Natural killer cell (primary cell): Measurements from ENCODE around the gene ERFE. TPM values are rescaled to one million over a fixed set of nuclear protein-coding genes. Genes with fewer than 3 reads are reported as not detected.

ENCODE experiments used
- ATAC-seq, 3 donors: fragments of 150-1000 bp in 2 of 3; fragments of 200-7000 bp in 1 of 3; cut with Tn5 transposase; 1 replicate in 1 of 3; 2 replicates in 2 of 3; pipeline ENCODE4 v1.10.0; 2021; ENCODE audit warnings: mild to moderate bottlenecking in 2 of 3, moderate library complexity in 2 of 3
- DNase-seq, 2 donors: peaks; one replicate each; pipeline versions ENCODE4 v3.0.0 to v3.0.0-alpha.2; 2013 to 2021; ENCODE audit warnings: mixed read lengths in 1 of 2
- H3K27ac ChIP-seq: one replicate; pipeline ENCODE4 v1.5.1; 2013; ENCODE audit warnings: mild to moderate bottlenecking, low read length
- H3K27me3 ChIP-seq: one replicate; pipeline ENCODE4 v1.6.1; 2013; ENCODE audit warnings: low read length; ENCODE audit not compliant: control insufficient read depth, insufficient read depth
- H3K36me3 ChIP-seq: one replicate; pipeline ENCODE4 v1.6.1; 2013; ENCODE audit warnings: low read length; ENCODE audit not compliant: control insufficient read depth, insufficient read depth
- H3K4me1 ChIP-seq: one replicate; pipeline ENCODE4 v1.6.1; 2013; ENCODE audit warnings: low read length; ENCODE audit not compliant: control insufficient read depth, insufficient read depth
- H3K4me3 ChIP-seq: one replicate; pipeline ENCODE4 v1.5.1; 2013; ENCODE audit warnings: low read length
- H3K9me3 ChIP-seq: one replicate; pipeline ENCODE4 v1.6.1; 2013; ENCODE audit warnings: low read length; ENCODE audit not compliant: control insufficient read depth, insufficient read depth
- H3K27ac Mint-ChIP-seq, 2 donors: one replicate each; pipeline ENCODE4 v1.8.0; 2022; ENCODE audit warnings: mild to moderate bottlenecking in 2 of 2, mixed read lengths in 2 of 2, moderate library complexity in 1 of 2
- H3K27me3 Mint-ChIP-seq, 2 donors: one replicate each; pipeline ENCODE4 v1.8.0; 2022; ENCODE audit warnings: low read depth in 2 of 2, mixed read lengths in 2 of 2
- H3K36me3 Mint-ChIP-seq: one replicate; pipeline ENCODE4 v1.8.0; 2022; ENCODE audit warnings: mixed read lengths
- H3K4me1 Mint-ChIP-seq, 2 donors: one replicate each; pipeline ENCODE4 v1.8.0; 2022; ENCODE audit warnings: mixed read lengths in 2 of 2
- H3K4me3 Mint-ChIP-seq: one replicate; pipeline ENCODE4 v1.8.0; 2022; ENCODE audit warnings: mild to moderate bottlenecking, moderate library complexity, mixed read lengths
- H3K9me3 Mint-ChIP-seq, 2 donors: one replicate each; pipeline ENCODE4 v1.8.0; 2022; ENCODE audit warnings: mixed read lengths in 2 of 2
- CTCF ChIP-seq: fragments of 200-600 bp; IDR thresholded peaks from one replicate; pipeline ENCODE4 v1.8.0; 2022; ENCODE audit warnings: antibody characterized with exemption
- WGBS: methylation state at CpG from one replicate; pipeline ENCODE4 v1.1.7; 2013; ENCODE audit warnings: missing lambda C conversion rate; ENCODE audit not compliant: insufficient coverage; 5-methylcytosine and 5-hydroxymethylcytosine counted together
- intact Hi-C: fragments of 100-400 bp; cut with micrococcal nuclease; formaldehyde crosslinking; loops from one replicate; pipeline ENCODE4 v1.14.2; 2022
- total RNA-seq, 4 donors: library from RNA; stranded (reverse); fragments of 120-200 nt in 1 of 4; gene quantifications; one replicate each; pipeline versions ENCODE4 v1.2.3 to v1.2.4, GENCODE V29; 2013 to 2022

The ERFE gene
- total RNA-seq, 3 donors from 2014 or later (not counting 1 experiment from before 2014, with no cell fraction given): 0.33 to 4.8 (median 4.3) TPM

GRCh38 chr2:238144262-238144661, 14.5 kb upstream of the ERFE start:
- TF ChIP-seq CTCF: no peak
- no peak overlapping the region for H3K27ac ChIP-seq
- no peaks in the 10 kb centered on the region for H3K27me3 ChIP-seq
- Mint-ChIP-seq H3K27me3 (no peaks in the 10 kb centered on the region), H3K4me3 (no peak overlapping the region), H3K9me3 (no peaks in the 10 kb centered on the region), H3K4me1 (peaks cover 8 to 9% of the 10 kb centered on the region in 2 donors), H3K27ac (peak overlapping the region in 1 of 2 donors; percentile 31), H3K36me3 (no peaks in the 10 kb centered on the region)
- peaks cover 11% of the 10 kb centered on the region for H3K4me1 ChIP-seq
- H3K4me3 ChIP-seq: no peak overlapping the region
- ATAC-seq (no peak), DNase-seq (no peak)
- intact Hi-C loops: no loop called here
- WGBS: 75% methylated on average over 5 of the region's 5 CpGs
- no peaks in the 10 kb centered on the region for H3K9me3 ChIP-seq
- no peaks in the 10 kb centered on the region for H3K36me3 ChIP-seq

GRCh38 chr2:238145046-238145445, 13.7 kb upstream of the ERFE start:
- ATAC-seq (no peak), DNase-seq (no peak)
- Histone ChIP-seq H3K4me3 (no peak overlapping the region), H3K4me1 (peaks cover 8% of the 10 kb centered on the region), H3K27me3 (no peaks in the 10 kb centered on the region), H3K36me3 (no peaks in the 10 kb centered on the region), H3K27ac (no peak overlapping the region), H3K9me3 (no peaks in the 10 kb centered on the region)
- Mint-ChIP-seq H3K27ac (no peak overlapping the region), H3K27me3 (no peaks in the 10 kb centered on the region), H3K4me3 (no peak overlapping the region), H3K9me3 (no peaks in the 10 kb centered on the region), H3K4me1 (peaks cover 8 to 9% of the 10 kb centered on the region in 2 donors), H3K36me3 (no peaks in the 10 kb centered on the region)
- intact Hi-C loops: no loop called here
- no peak for TF ChIP-seq CTCF
- WGBS: 84% methylated on average over 12 of the region's 12 CpGs

GRCh38 chr2:238145851-238146250, 12.9 kb upstream of the ERFE start:
- DNase-seq (no peak), ATAC-seq (no peak)
- Mint-ChIP-seq H3K9me3 (no peaks in the 10 kb centered on the region), H3K27me3 (no peaks in the 10 kb centered on the region), H3K4me3 (no peak overlapping the region), H3K4me1 (peaks cover 8 to 9% of the 10 kb centered on the region in 2 donors), H3K36me3 (no peaks in the 10 kb centered on the region), H3K27ac (no peak overlapping the region)
- Histone ChIP-seq H3K9me3 (no peaks in the 10 kb centered on the region), H3K27me3 (no peaks in the 10 kb centered on the region), H3K36me3 (no peaks in the 10 kb centered on the region), H3K27ac (no peak overlapping the region), H3K4me1 (peaks cover 8% of the 10 kb centered on the region), H3K4me3 (no peak overlapping the region)
- TF ChIP-seq CTCF: no peak
- 78% methylated on average over 12 of the region's 12 CpGs for WGBS
- intact Hi-C loops: no loop called here

- H3K27me3 Mint-ChIP-seq: no peaks in the 10 kb centered on the region
- H3K9me3 Mint-ChIP-seq: no peaks in the 10 kb centered on the region
- no peaks in the 10 kb centered on the region for H3K36me3 Mint-ChIP-seq
- no peak overlapping the region for H3K27ac ChIP-seq
- H3K36me3 ChIP-seq: no peaks in the 10 kb centered on the region
- H3K4me1 Mint-ChIP-seq: peaks cover under 1% of the 10 kb centered on the region in 2 donors
- no peaks in the 10 kb centered on the region for H3K9me3 ChIP-seq
- TF ChIP-seq CTCF: no peak
- no peaks in the 10 kb centered on the region for H3K27me3 ChIP-seq
- 87% methylated on average over 13 of the region's 13 CpGs for WGBS
- H3K4me1 ChIP-seq: peaks cover under 1% of the 10 kb centered on the region
- H3K27ac Mint-ChIP-seq: no peak overlapping the region
- H3K4me3 ChIP-seq: no peak overlapping the region
- no peak for DNase-seq
- no peak overlapping the region for H3K4me3 Mint-ChIP-seq
- intact Hi-C loops: no loop called here
- ATAC-seq: no peak
Measured at GRCh38 chr2:238146884-238147544, 11.8 kb upstream of the ERFE start.
